ES-I3 (cell line): ENCODE measurements around the gene PAQR3.

Source experiments
- H3K36me3 ChIP-seq: 2 replicates; pipeline ENCODE4 v1.6.1; 2013; ENCODE audit warnings: mild to moderate bottlenecking, low read length, control low read depth, moderate library complexity; ENCODE audit not compliant: insufficient read depth
- H3K4me1 ChIP-seq: 2 replicates; pipeline ENCODE4 v1.6.1; 2013; ENCODE audit warnings: mild to moderate bottlenecking, control low read depth, low read length; ENCODE audit not compliant: insufficient read depth
- H3K9ac ChIP-seq: 2 replicates; pipeline ENCODE4 v1.6.1; 2013; ENCODE audit warnings: low read depth, mild to moderate bottlenecking, low read length, moderate library complexity
- H3K9me3 ChIP-seq: 2 replicates; pipeline ENCODE4 v1.6.1; 2013; ENCODE audit warnings: mild to moderate bottlenecking, low read length, moderate library complexity; ENCODE audit not compliant: control insufficient read depth, insufficient read depth

PAQR3 gene

DNA sequence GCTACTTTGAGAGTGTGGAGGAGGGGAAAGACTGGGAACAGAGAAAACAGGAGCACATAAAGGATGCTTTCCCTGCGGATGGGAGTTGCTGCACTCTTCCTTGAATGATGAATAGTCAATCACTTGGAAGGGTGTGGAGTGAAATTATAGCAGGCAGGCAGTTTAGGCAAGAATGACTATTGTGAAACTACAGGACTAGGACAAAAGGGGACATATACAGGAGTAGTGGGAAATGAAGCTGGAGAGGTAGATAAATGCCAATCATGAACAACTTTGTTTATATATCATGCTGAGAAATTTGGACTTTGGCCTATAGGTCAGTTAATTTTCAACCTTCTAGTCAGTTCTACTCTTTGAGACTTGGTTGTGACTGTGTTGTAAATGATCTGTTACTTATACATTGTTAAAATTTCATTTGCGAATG is 76.9 kb downstream of the PAQR3 start:
- no peaks in the 10 kb centered on the region for H3K4me1 ChIP-seq
- H3K9me3 ChIP-seq = no peaks in the 10 kb centered on the region
- H3K36me3 ChIP-seq = no peaks in the 10 kb centered on the region
- H3K9ac ChIP-seq = no peak overlapping the region
